Measurements from ENCODE around the gene L2HGDH. TPM values are rescaled to one million over a fixed set of nuclear protein-coding genes. Genes with fewer than 3 reads are reported as not detected.

L2HGDH gene
- total and polyA plus RNA-seq, 9 of the 15 experiments (the other 6 are each of a cell fraction or from before 2014, with no cell fraction given), result 1.7 to 16.1 (median 10.5) TPM

GRCh38 chr14:50218501-50218900 lies 93.5 kb downstream of the L2HGDH start:
- peak; percentile 22; the same call in 1 of the 3 replicates for ATAC-seq
- CTCF ChIA-PET (ENCODE audit: low intra/inter-chr PET ratio), result interaction anchor here (0.6 kb wide), 1 partner anchor 394 kb away, joined by 3 read pairs; no protein-coding TSS in a partner anchor
- WGBS (ENCODE audit: insufficient coverage, low coverage, missing lambda C conversion rate), result 25% methylated on average over 4 of the region's 5 CpGs
- TF ChIP-seq HEY1 (CRISPR knock-in tag; IDR thresholded peaks at IDR 0.05; ENCODE audit: borderline replicate concordance), result no peak
- peak; percentile 69; the same call in 1 of the 2 replicates for TF ChIP-seq ZBTB33 (CRISPR knock-in tag; IDR thresholded peaks at IDR 0.05)
- no peak for TF ChIP-seq ZNF589 (CRISPR knock-in tag; IDR thresholded peaks at IDR 0.05; ENCODE audit: low read depth)
- no peak for TF ChIP-seq ZNF780A (CRISPR knock-in tag; IDR thresholded peaks at IDR 0.05)
- no peak for TF ChIP-seq ETV1 (tag; conservative IDR thresholded peaks at IDR 0.05; ENCODE audit: low read depth)
- no peak for TF ChIP-seq ASH1L (IDR thresholded peaks at IDR 0.05; ENCODE audit: borderline replicate concordance, low read depth, partially characterized antibody)
- no peaks in the 10 kb centered on the region for H3K9me1 ChIP-seq (ENCODE audit: control insufficient read depth, insufficient read depth, low read length)
- no peak for FAIRE-seq
- no peaks in the 10 kb centered on the region for H3K36me3 ChIP-seq (ENCODE audit: control insufficient read depth, insufficient read depth, low read length)
- no peak overlapping the region for H3K4me2 ChIP-seq (ENCODE audit: insufficient read depth, low read length)
- no peaks in the 10 kb centered on the region for H3K9me3 ChIP-seq (replicated peaks; ENCODE audit: control insufficient read depth, insufficient read depth, low read depth, low read length)
- H3K9ac ChIP-seq (ENCODE audit: insufficient read depth in 1 of 2, low read depth in 2 of 2, low read length in 2 of 2), result no peak overlapping the region
- H3K27ac ChIP-seq (ENCODE audit: extremely low read depth, low read depth, low read length), result no peak overlapping the region
- H3K4me3 ChIP-seq, result no peak overlapping the region
- BruUV-seq (replicated peaks), result no TSS peak
- H3K27me3 ChIP-seq (ENCODE audit: control insufficient read depth in 2 of 2, insufficient read depth in 2 of 2, low read length in 2 of 2), result no peaks in the 10 kb centered on the region
- no peak for DNase-seq (ENCODE audit: extremely low read depth in 1 of 4, low spot score in 3 of 4)
- H3K4me1 ChIP-seq (replicated peaks in 1 of 2; ENCODE audit: control insufficient read depth in 2 of 2, insufficient read depth in 2 of 2, low read length in 2 of 2), result no peaks in the 10 kb centered on the region; a peak in 1 of 5 replicates
- intact Hi-C loops (cut with micrococcal nuclease) (no loop called here), in situ Hi-C loops (cut with MboI) (no loop called here)
- H4K20me1 ChIP-seq (replicated peaks; ENCODE audit: control insufficient read depth, insufficient read depth, low read length), result no peaks in the 10 kb centered on the region
- POLR2A ChIA-PET, result no interaction called here
- H2AFZ ChIP-seq (ENCODE audit: low read depth, low read length), result no peak overlapping the region
- peaks cover 35% of the 10 kb centered on the region for H3K79me2 ChIP-seq (ENCODE audit: control insufficient read depth, insufficient read depth, low read length)
